ENCODE measurements around the gene RAB25. TPM values are rescaled to one million over a fixed set of nuclear protein-coding genes. Genes with fewer than 3 reads are reported as not detected.

Gene RAB25
- total RNA-seq, 4 donors from 2014 or later: not detected

DNA sequence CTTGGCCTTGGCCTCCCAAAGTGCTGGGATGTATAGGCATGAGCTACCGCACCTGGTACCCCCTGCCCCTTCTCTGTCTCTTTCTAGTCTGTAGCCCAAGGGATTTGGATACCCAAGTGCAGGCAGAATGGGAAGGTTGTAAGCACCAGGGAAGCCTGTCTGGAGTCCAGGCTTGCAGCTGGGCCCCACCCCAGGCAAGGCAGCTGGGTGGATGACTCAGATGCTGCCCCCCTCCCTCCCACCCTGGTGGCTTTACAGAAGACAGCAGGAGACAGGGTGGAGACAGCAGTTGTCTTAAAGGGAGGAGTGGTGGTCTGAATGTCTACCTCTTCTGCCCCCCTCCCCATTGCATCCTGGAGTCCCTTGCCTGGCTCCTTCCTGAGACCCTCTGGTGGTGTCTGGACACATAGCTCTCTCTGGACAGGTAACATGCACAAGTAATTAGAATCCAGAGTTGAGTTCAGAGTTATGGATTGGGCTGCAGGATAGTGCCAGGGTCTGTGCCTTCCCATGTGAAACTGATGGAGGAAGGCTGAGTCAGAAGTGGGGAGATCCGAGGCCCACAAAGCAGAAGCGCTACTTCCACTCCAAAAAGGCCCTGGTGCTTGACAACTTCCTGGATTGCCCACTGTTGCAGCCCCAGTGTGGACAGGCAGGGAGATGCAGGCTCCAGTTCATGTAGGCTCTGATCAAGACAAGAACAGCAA is 58.7 kb downstream of the RAB25 start:
- DNase-seq (ENCODE audit: low spot score in 2 of 2): no peak
- Histone ChIP-seq H3K4me1 (peaks cover 4 to 83% (median 63%) of the 10 kb centered on the region in 4 donors), H3K9me3 (no peaks in the 10 kb centered on the region), H3K36me3 (no peaks in the 10 kb centered on the region), H3K27me3 (no peaks in the 10 kb centered on the region), H3K4me3 (peak overlapping the region in 3 of 4 donors; percentile 85 to 90 (median 89)), H3K27ac (peak overlapping the region; percentile 49 to 98 (median 96))
- TF ChIP-seq, protein P1, sequence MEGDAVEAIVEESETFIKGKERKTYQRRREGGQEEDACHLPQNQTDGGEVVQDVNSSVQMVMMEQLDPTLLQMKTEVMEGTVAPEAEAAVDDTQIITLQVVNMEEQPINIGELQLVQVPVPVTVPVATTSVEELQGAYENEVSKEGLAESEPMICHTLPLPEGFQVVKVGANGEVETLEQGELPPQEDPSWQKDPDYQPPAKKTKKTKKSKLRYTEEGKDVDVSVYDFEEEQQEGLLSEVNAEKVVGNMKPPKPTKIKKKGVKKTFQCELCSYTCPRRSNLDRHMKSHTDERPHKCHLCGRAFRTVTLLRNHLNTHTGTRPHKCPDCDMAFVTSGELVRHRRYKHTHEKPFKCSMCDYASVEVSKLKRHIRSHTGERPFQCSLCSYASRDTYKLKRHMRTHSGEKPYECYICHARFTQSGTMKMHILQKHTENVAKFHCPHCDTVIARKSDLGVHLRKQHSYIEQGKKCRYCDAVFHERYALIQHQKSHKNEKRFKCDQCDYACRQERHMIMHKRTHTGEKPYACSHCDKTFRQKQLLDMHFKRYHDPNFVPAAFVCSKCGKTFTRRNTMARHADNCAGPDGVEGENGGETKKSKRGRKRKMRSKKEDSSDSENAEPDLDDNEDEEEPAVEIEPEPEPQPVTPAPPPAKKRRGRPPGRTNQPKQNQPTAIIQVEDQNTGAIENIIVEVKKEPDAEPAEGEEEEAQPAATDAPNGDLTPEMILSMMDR (IDR thresholded peaks at IDR 0.05): peak in 2 of 5 experiments; percentile 14 to 17
- TF ChIP-seq EP300 (IDR thresholded peaks at IDR 0.05) (no peak), POLR2A (IDR thresholded peaks at IDR 0.05) (no peak)
- WGBS, 2 donors: 28 to 34% methylated on average over 3 of the region's 3 CpGs

Other genes starting within 250 kb of the RAB25 start
- gene GON4L, start 203.9 kb upstream of the RAB25 start, total RNA-seq: 10 to 100 TPM; 53.3 to 88.2 (median 66.2) TPM
- gene SYT11, start 201.6 kb upstream of the RAB25 start, total RNA-seq: 10 to 100 TPM; 29.2 to 54.2 (median 38.1) TPM
- 10 to 100 TPM; 18.8 to 23.3 (median 20.7) TPM for gene RIT1, start 149.8 kb upstream of the RAB25 start, total RNA-seq
- gene KHDC4, start 126.7 kb upstream of the RAB25 start, total RNA-seq: 10 to 100 TPM; 46.8 to 82.8 (median 67.7) TPM
- gene RXFP4, start 119.5 kb upstream of the RAB25 start, total RNA-seq: not detected
- 100 to 1,000 TPM; 105 to 195 (median 153) TPM for gene ARHGEF2, start 82.6 kb upstream of the RAB25 start, total RNA-seq
- gene SSR2, start 40.2 kb upstream of the RAB25 start, total RNA-seq: 100 to 1,000 TPM; 172 to 236 (median 212) TPM
- gene UBQLN4, start 7.4 kb upstream of the RAB25 start, total RNA-seq: 10 to 100 TPM; 19.5 to 32.1 (median 22.8) TPM
- gene LAMTOR2, start 6.4 kb upstream of the RAB25 start, total RNA-seq: 10 to 100 TPM; 32.6 to 51.8 (median 47.8) TPM
- 1 to 10 TPM in 1 of 4 donors, under 1 TPM in 3; under 0.01 to 1.2 (median 0.43) TPM for gene MEX3A, start 21.3 kb downstream of the RAB25 start, total RNA-seq
- gene LMNA, start 53.6 kb downstream of the RAB25 start, total RNA-seq: 100 to 1,000 TPM; 371 to 501 (median 419) TPM
- gene SEMA4A, start 92.4 kb downstream of the RAB25 start, total RNA-seq: 1 to 10 TPM; 1.8 to 4.6 (median 3.5) TPM
- gene SLC25A44, start 132.9 kb downstream of the RAB25 start, total RNA-seq: 10 to 100 TPM in 3 of 4 donors, 1 to 10 TPM in 1; 9.4 to 25.5 (median 13.6) TPM
- gene PMF1, start 151.8 kb downstream of the RAB25 start, total RNA-seq: 10 to 100 TPM; 41.7 to 67.1 (median 49.1) TPM
- 1 to 10 TPM in 3 of 4 donors, not detected in 1; 2.1 to 5.2 (median 2.7) TPM for gene BGLAP, start 181.0 kb downstream of the RAB25 start, total RNA-seq
- gene PAQR6, start 186.9 kb downstream of the RAB25 start, total RNA-seq: 10 to 100 TPM; 26.4 to 44.6 (median 31.2) TPM
- 10 to 100 TPM; 58.0 to 85.8 (median 67.5) TPM for gene SMG5, start 221.7 kb downstream of the RAB25 start, total RNA-seq
- 1 to 10 TPM; 1.7 to 4.5 (median 3.1) TPM for gene TMEM79, start 223.2 kb downstream of the RAB25 start, total RNA-seq
- gene GLMP, start 234.5 kb downstream of the RAB25 start, total RNA-seq: 10 to 100 TPM; 30.8 to 45.9 (median 42.1) TPM
- not detected for gene VHLL, start 238.1 kb downstream of the RAB25 start, total RNA-seq

Data from tibial nerve (tissue), 4 donors.